Measurements from ENCODE around the gene NUDCD3.

The NUDCD3 gene

DNA sequence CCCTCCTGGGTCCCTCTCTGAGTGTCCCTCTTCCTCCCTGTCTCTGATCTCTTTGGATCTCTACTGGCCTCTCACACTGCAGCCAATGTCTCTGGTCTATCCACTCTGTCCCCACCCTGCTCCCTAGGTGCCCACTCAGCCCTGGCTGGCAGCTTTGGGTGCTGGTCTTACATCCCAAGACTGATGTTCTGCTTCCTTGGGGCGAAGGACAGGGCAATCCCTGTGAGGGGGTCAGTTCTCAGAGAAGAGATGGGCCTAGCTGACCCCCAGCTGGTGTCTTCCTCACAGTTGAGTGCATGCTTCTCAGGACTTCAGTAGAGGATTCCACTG is 113.4 kb downstream of the NUDCD3 start:
- Histone ChIP-seq H3K9me2 (replicated peaks; ENCODE audit: insufficient read depth, low read length) (no peaks in the 10 kb centered on the region), H4K20me1 (ENCODE audit: low read depth, low read length) (no peaks in the 10 kb centered on the region), H3K4me3 (ENCODE audit: insufficient read depth, low read length, poor library complexity, severe bottlenecking) (no peak overlapping the region), H3F3A (ENCODE audit: insufficient read depth) (peaks cover 5% of the 10 kb centered on the region; the same call in 1 of the 2 replicates), H3K36me3 (ENCODE audit: low read length) (no peaks in the 10 kb centered on the region), H3K9me3 (ENCODE audit: insufficient read depth, low read length) (no peaks in the 10 kb centered on the region), H3K4me2 (ENCODE audit: low read depth, low read length, poor library complexity, severe bottlenecking) (no peak overlapping the region), H3K27ac (ENCODE audit: low read depth, low read length) (no peak overlapping the region), H3K79me2 (ENCODE audit: insufficient read depth, low read length) (no peaks in the 10 kb centered on the region), H3K27me3 (ENCODE audit: low read length) (no peaks in the 10 kb centered on the region), H2AFZ (ENCODE audit: low read depth, low read length, severe bottlenecking) (no peak overlapping the region), H3K9ac (ENCODE audit: low read length) (no peak overlapping the region)
- TF ChIP-seq, protein P1, sequence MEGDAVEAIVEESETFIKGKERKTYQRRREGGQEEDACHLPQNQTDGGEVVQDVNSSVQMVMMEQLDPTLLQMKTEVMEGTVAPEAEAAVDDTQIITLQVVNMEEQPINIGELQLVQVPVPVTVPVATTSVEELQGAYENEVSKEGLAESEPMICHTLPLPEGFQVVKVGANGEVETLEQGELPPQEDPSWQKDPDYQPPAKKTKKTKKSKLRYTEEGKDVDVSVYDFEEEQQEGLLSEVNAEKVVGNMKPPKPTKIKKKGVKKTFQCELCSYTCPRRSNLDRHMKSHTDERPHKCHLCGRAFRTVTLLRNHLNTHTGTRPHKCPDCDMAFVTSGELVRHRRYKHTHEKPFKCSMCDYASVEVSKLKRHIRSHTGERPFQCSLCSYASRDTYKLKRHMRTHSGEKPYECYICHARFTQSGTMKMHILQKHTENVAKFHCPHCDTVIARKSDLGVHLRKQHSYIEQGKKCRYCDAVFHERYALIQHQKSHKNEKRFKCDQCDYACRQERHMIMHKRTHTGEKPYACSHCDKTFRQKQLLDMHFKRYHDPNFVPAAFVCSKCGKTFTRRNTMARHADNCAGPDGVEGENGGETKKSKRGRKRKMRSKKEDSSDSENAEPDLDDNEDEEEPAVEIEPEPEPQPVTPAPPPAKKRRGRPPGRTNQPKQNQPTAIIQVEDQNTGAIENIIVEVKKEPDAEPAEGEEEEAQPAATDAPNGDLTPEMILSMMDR (IDR thresholded peaks at IDR 0.05; ENCODE audit: insufficient read depth, low read length, poor library complexity, severe bottlenecking), result no peak

DNA sequence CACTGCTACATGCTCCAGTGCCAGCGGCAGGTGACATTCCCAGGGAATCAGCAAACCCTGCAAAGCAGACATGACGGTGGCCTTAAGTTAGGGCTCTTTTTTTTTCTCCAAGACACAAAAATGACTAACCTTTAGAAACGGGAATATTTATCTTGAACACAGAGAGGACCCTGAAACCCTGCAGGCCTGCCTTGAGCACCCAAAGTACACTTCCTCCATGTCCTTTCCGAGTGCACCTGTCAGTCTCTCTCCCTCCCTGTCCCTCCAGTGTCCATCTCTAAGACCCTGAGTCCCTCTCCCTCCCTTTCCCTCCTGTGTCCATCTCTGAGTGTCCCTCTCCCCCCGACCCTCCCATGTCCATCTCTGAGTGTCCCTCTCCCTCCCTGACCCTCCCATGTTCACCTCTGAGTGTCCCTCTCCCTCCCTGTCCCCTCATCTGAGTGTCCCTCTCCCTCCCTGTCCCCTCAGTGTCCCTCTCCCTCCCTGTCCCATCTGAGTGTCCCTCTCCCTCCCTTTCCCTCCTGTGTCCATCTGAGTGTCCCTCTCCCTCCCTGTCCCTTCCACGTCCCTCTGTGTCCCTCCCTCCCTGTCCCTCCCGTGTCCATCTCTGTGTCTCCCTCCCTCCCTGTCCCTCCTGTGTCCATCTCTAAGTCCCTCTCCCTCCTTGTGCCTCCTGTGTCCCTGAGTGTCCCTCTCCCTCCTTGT is 113.9 kb downstream of the NUDCD3 start:
- Histone ChIP-seq H3K9me2 (replicated peaks; ENCODE audit: insufficient read depth, low read length) (no peaks in the 10 kb centered on the region), H3K27me3 (ENCODE audit: low read length) (no peaks in the 10 kb centered on the region), H3F3A (ENCODE audit: insufficient read depth) (peaks cover 5% of the 10 kb centered on the region; the same call in 1 of the 2 replicates), H3K27ac (ENCODE audit: low read depth, low read length) (no peak overlapping the region), H3K79me2 (ENCODE audit: insufficient read depth, low read length) (no peaks in the 10 kb centered on the region), H3K4me3 (ENCODE audit: insufficient read depth, low read length, poor library complexity, severe bottlenecking) (no peak overlapping the region), H3K36me3 (ENCODE audit: low read length) (no peaks in the 10 kb centered on the region), H3K9me3 (ENCODE audit: insufficient read depth, low read length) (no peaks in the 10 kb centered on the region), H3K9ac (ENCODE audit: low read length) (no peak overlapping the region), H4K20me1 (ENCODE audit: low read depth, low read length) (no peaks in the 10 kb centered on the region), H2AFZ (ENCODE audit: low read depth, low read length, severe bottlenecking) (no peak overlapping the region), H3K4me2 (ENCODE audit: low read depth, low read length, poor library complexity, severe bottlenecking) (no peak overlapping the region)
- TF ChIP-seq EZH2phosphoT487 (conservative IDR thresholded peaks at IDR 0.05; ENCODE audit: low read length), result no peak

DNA sequence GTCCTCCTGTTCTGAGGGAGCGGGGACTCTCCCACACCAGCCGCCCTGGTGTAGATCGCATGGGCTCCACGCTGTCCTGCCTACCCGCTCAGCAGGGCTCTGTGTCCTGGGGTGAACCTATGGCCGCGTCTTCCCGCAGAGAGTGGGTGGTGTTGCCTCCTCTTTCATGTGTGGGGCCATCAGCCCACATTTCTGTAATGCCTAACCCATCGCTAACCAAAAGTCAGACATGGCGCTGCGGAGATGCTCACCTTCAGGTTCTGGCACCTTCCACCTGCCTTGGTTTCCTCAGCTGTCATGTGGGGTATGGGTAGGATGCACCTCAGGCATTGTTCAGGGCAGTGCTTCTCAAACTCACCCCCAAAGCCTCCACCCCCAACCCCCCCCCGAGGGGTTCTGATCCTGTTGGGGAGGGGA is 114.5 kb downstream of the NUDCD3 start:
- peaks cover 5% of the 10 kb centered on the region; the same call in 1 of the 2 replicates for H3F3A ChIP-seq (ENCODE audit: insufficient read depth)
- TF ChIP-seq EZH2phosphoT487 (conservative IDR thresholded peaks at IDR 0.05; ENCODE audit: low read length), result no peak
- TF ChIP-seq, protein P1 (IDR thresholded peaks at IDR 0.05; ENCODE audit: insufficient read depth, low read length, poor library complexity, severe bottlenecking), result no peak
- no peaks in the 10 kb centered on the region for H4K20me1 ChIP-seq (ENCODE audit: low read depth, low read length)
- H3K36me3 ChIP-seq (ENCODE audit: low read length), result no peaks in the 10 kb centered on the region
- no peaks in the 10 kb centered on the region for H3K27me3 ChIP-seq (ENCODE audit: low read length)
- H3K79me2 ChIP-seq (ENCODE audit: insufficient read depth, low read length), result no peaks in the 10 kb centered on the region
- H3K9me3 ChIP-seq (ENCODE audit: insufficient read depth, low read length), result no peaks in the 10 kb centered on the region
- no peak overlapping the region for H3K4me2 ChIP-seq (ENCODE audit: low read depth, low read length, poor library complexity, severe bottlenecking)
- H3K4me3 ChIP-seq (ENCODE audit: insufficient read depth, low read length, poor library complexity, severe bottlenecking), result no peak overlapping the region
- no peak overlapping the region for H2AFZ ChIP-seq (ENCODE audit: low read depth, low read length, severe bottlenecking)
- H3K9me2 ChIP-seq (replicated peaks; ENCODE audit: insufficient read depth, low read length), result no peaks in the 10 kb centered on the region
- H3K27ac ChIP-seq (ENCODE audit: low read depth, low read length), result no peak overlapping the region
- H3K9ac ChIP-seq (ENCODE audit: low read length), result no peak overlapping the region

DNA sequence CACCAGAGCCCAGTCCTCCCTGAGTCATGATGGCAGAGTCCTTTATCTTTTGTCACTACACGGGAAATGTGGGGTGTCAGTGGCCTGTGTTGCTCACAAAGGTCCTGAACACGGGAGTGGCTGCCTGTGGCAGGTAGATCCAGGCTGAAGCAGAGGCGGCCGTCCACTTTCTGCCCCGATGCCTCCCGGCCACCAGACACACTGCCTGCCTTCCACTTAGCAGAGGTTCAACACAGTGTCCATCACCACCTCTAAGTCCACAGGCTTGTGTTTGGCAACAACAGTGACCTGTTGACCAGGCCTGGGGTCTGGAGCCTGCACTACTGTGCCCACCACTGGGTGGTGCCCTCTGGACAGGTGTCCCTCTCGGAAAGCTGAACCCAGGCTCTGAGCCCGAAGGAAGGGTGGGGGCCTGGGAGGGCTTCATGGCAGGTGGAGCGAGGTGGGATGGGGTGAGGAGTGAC is 115.2 kb downstream of the NUDCD3 start:
- no peak overlapping the region for H2AFZ ChIP-seq (ENCODE audit: low read depth, low read length, severe bottlenecking)
- H3K9me2 ChIP-seq (replicated peaks; ENCODE audit: insufficient read depth, low read length), result no peaks in the 10 kb centered on the region
- H3K79me2 ChIP-seq (ENCODE audit: insufficient read depth, low read length), result no peaks in the 10 kb centered on the region
- no peaks in the 10 kb centered on the region for H3K27me3 ChIP-seq (ENCODE audit: low read length)
- H4K20me1 ChIP-seq (ENCODE audit: low read depth, low read length), result no peaks in the 10 kb centered on the region
- TF ChIP-seq, protein P1 (IDR thresholded peaks at IDR 0.05; ENCODE audit: insufficient read depth, low read length, poor library complexity, severe bottlenecking), result no peak
- no peak for TF ChIP-seq EZH2phosphoT487 (conservative IDR thresholded peaks at IDR 0.05; ENCODE audit: low read length)
- no peak overlapping the region for H3K4me3 ChIP-seq (ENCODE audit: insufficient read depth, low read length, poor library complexity, severe bottlenecking)
- no peak overlapping the region for H3K9ac ChIP-seq (ENCODE audit: low read length)
- H3K4me2 ChIP-seq (ENCODE audit: low read depth, low read length, poor library complexity, severe bottlenecking), result no peak overlapping the region
- no peaks in the 10 kb centered on the region for H3K36me3 ChIP-seq (ENCODE audit: low read length)
- peaks cover 5% of the 10 kb centered on the region; the same call in 1 of the 2 replicates for H3F3A ChIP-seq (ENCODE audit: insufficient read depth)
- H3K27ac ChIP-seq (ENCODE audit: low read depth, low read length), result no peak overlapping the region
- no peaks in the 10 kb centered on the region for H3K9me3 ChIP-seq (ENCODE audit: insufficient read depth, low read length)

Measured in SU-DHL-6 (cell line).